Vagina (tissue), 2 donors: ENCODE data around the gene BIRC5. TPM values are rescaled to one million over a fixed set of nuclear protein-coding genes. Genes with fewer than 3 reads are reported as not detected.
A peak's percentile ranks its signal among the peaks of the same experiment; 100 is the strongest.

ENCODE experiments used
- DNase-seq, 2 donors: peaks; one replicate each; pipeline ENCODE4 v3.0.0-alpha.2; 2017; ENCODE audit errors: extremely low spot score in 2 of 2
- H3K27ac ChIP-seq: fragments of 200-600 bp; sonication (generic); one replicate; pipeline ENCODE4 v1.5.1; 2019
- H3K27me3 ChIP-seq: fragments of 200-600 bp; sonication (generic); one replicate; pipeline ENCODE4 v1.5.1; 2019
- H3K36me3 ChIP-seq, 2 donors: fragments of 200-600 bp; sonication (generic); one replicate each; pipeline ENCODE4 v1.5.1; 2017 to 2019
- H3K4me1 ChIP-seq: fragments of 200-600 bp; sonication (generic); one replicate; pipeline ENCODE4 v1.5.1; 2019
- H3K4me3 ChIP-seq, 2 donors: fragments of 200-600 bp; sonication (generic); 1 replicate in 1 of 2; 2 replicates in 1 of 2; pipeline ENCODE4 v1.5.1; 2016 to 2019
- H3K9me3 ChIP-seq: fragments of 200-600 bp; sonication (generic); one replicate; pipeline ENCODE4 v1.5.1; 2019
- CTCF ChIP-seq, 3 experiments: fragments of 450-650 bp in 2 of 3; fragments of 200-600 bp in 1 of 3; sonication (generic) in 1 of 3; IDR thresholded peaks; one replicate each; pipeline ENCODE4 v1.5.1; 2017 to 2019; ENCODE audit warnings: antibody characterized with exemption in 3 of 3, mild to moderate bottlenecking in 2 of 3, moderate library complexity in 2 of 3
- POLR2A ChIP-seq, 2 donors: fragments of 450-650 bp; IDR thresholded peaks; one replicate each; pipeline ENCODE4 v1.6.1; 2017; ENCODE audit warnings: antibody characterized with exemption in 2 of 2, mild to moderate bottlenecking in 2 of 2, moderate library complexity in 2 of 2
- POLR2AphosphoS5 ChIP-seq, 2 donors: sonication (generic); formaldehyde crosslinking; IDR thresholded peaks; one replicate each; pipeline ENCODE4 v1.9.0; 2017; ENCODE audit warnings: antibody characterized with exemption in 2 of 2, mild to moderate bottlenecking in 2 of 2, low read depth in 1 of 2; ENCODE audit not compliant: insufficient read depth in 1 of 2
- intact Hi-C: fragments of 100-400 bp; cut with DNase I; formaldehyde crosslinking; loops from one replicate; pipeline ENCODE4 v1.15.1; 2023
- total RNA-seq: library from RNA; depleted of rRNA; stranded (reverse); fragments of >200 nt; gene quantifications from one replicate; pipeline ENCODE4 v1.2.3, GENCODE V29; 2016

The BIRC5 gene
- total RNA-seq, 1 donor from 2014 or later: 3.4 TPM

GRCh38 chr17:78182504-78182903 is 31.5 kb upstream of the BIRC5 start:
- Histone ChIP-seq H3K36me3 (no peaks in the 10 kb centered on the region), H3K27ac (no peak overlapping the region), H3K4me1 (peaks cover 16% of the 10 kb centered on the region), H3K9me3 (no peaks in the 10 kb centered on the region), H3K27me3 (no peaks in the 10 kb centered on the region), H3K4me3 (no peak overlapping the region)
- intact Hi-C loops: no loop called here
- no peak for DNase-seq
- no peak for TF ChIP-seq POLR2AphosphoS5 (IDR thresholded peaks at IDR 0.05; ENCODE audit: insufficient read depth in 1 of 2, low read depth in 1 of 2)
- no peak for TF ChIP-seq POLR2A (IDR thresholded peaks at IDR 0.05)
- TF ChIP-seq CTCF (IDR thresholded peaks at IDR 0.05): no peak

DNA sequence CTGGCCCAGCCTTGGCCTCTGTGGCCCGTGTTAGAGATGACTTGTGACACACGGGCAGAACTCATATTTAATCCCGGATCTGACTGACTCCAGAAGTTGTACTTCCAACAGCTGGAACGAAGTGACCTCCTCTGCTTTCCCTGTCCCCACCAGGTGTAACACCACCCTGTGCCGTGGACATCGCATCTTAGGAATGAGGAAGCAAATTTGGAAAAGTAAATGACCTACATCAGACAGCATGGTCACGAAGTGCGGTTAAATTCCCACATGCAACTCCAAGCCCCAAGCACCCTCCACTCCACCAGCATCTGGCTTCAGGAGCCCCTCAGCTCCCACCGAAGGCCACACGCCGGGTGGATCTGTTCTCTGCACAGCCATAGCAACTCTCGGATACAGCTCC is 30.1 kb upstream of the BIRC5 start:
- no peak for DNase-seq
- no peak for TF ChIP-seq POLR2A (IDR thresholded peaks at IDR 0.05)
- TF ChIP-seq POLR2AphosphoS5 (IDR thresholded peaks at IDR 0.05; ENCODE audit: insufficient read depth in 1 of 2, low read depth in 1 of 2): no peak
- TF ChIP-seq CTCF (IDR thresholded peaks at IDR 0.05): no peak
- intact Hi-C loops: no loop called here
- no peak overlapping the region for H3K4me3 ChIP-seq
- H3K4me1 ChIP-seq: peaks cover 26% of the 10 kb centered on the region
- H3K36me3 ChIP-seq: no peaks in the 10 kb centered on the region
- H3K27ac ChIP-seq: no peak overlapping the region
- no peaks in the 10 kb centered on the region for H3K9me3 ChIP-seq
- no peaks in the 10 kb centered on the region for H3K27me3 ChIP-seq

DNA sequence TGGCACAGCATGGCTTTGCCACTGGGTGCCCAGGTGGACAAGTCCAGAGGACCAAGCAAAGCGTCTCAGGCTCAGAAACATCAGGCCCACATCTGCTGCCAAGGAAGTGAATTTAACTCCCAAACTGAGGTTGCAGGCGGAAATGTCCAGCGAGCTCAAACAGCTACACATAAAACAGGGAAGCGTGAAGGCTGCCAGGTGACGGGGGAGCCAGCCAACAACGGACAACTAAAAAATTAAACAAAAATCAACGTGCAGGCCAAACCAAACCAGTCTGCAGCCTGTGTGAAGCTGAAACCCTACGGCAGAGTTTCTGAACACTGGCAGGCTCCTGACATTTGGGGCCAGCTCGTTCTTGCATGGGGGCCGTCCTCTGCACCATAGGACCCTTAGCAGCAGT is 29.7 kb upstream of the BIRC5 start:
- Histone ChIP-seq H3K27ac (no peak overlapping the region), H3K36me3 (no peaks in the 10 kb centered on the region), H3K9me3 (no peaks in the 10 kb centered on the region), H3K27me3 (no peaks in the 10 kb centered on the region), H3K4me3 (no peak overlapping the region), H3K4me1 (peaks cover 26% of the 10 kb centered on the region)
- no peak for TF ChIP-seq POLR2AphosphoS5 (IDR thresholded peaks at IDR 0.05; ENCODE audit: insufficient read depth in 1 of 2, low read depth in 1 of 2)
- no peak for TF ChIP-seq POLR2A (IDR thresholded peaks at IDR 0.05)
- TF ChIP-seq CTCF (IDR thresholded peaks at IDR 0.05): no peak
- intact Hi-C loops: no loop called here
- no peak for DNase-seq

- no peak for DNase-seq
- no peak for TF ChIP-seq CTCF (IDR thresholded peaks at IDR 0.05)
- no peak for TF ChIP-seq POLR2A (IDR thresholded peaks at IDR 0.05)
- no peak for TF ChIP-seq POLR2AphosphoS5 (IDR thresholded peaks at IDR 0.05; ENCODE audit: insufficient read depth in 1 of 2, low read depth in 1 of 2)
- Histone ChIP-seq H3K4me3 (no peak overlapping the region), H3K27me3 (no peaks in the 10 kb centered on the region), H3K9me3 (no peaks in the 10 kb centered on the region), H3K27ac (no peak overlapping the region), H3K4me1 (peaks cover 26% of the 10 kb centered on the region), H3K36me3 (no peaks in the 10 kb centered on the region)
- intact Hi-C loops: no loop called here
These were observed 29.2 kb upstream of the BIRC5 start for GRCh38 chr17:78184868-78185267.

- Histone ChIP-seq H3K27ac (peak overlapping the region; percentile 62), H3K4me1 (peaks cover 26% of the 10 kb centered on the region)
- no peak for DNase-seq
These were observed 27.9 kb upstream of the BIRC5 start for GRCh38 chr17:78185981-78186691.

More at GRCh38 chr17:78185981-78186691, 27.9 kb upstream of the BIRC5 start:
- peak overlapping the region; percentile 46 to 56 for H3K4me3 ChIP-seq
- intact Hi-C loops: no loop called here
- no peak for TF ChIP-seq CTCF (IDR thresholded peaks at IDR 0.05)
- no peak for TF ChIP-seq POLR2A (IDR thresholded peaks at IDR 0.05)
- no peak for TF ChIP-seq POLR2AphosphoS5 (IDR thresholded peaks at IDR 0.05; ENCODE audit: insufficient read depth in 1 of 2, low read depth in 1 of 2)
- H3K27me3 ChIP-seq: no peaks in the 10 kb centered on the region
- H3K9me3 ChIP-seq: no peaks in the 10 kb centered on the region
- no peaks in the 10 kb centered on the region for H3K36me3 ChIP-seq
